Skeletal muscle cell (primary cell): ENCODE measurements around the gene OSBPL1A.

Source experiments
- DNase-seq: peaks from one replicate; pipeline ENCODE4 v3.0.0-alpha.2; 2010; ENCODE audit warnings: low read depth
- H3K4me3 ChIP-seq: 2 replicates; pipeline ENCODE4 v1.5.1; 2011; ENCODE audit warnings: low read depth, mild to moderate bottlenecking, control low read depth, low read length, moderate library complexity

Gene OSBPL1A

GRCh38 chr18:24199372-24199962, 198.2 kb downstream of the OSBPL1A start:
- H3K4me3 ChIP-seq: no peak overlapping the region
- DNase-seq: no peak

- no peak for DNase-seq
- no peak overlapping the region for H3K4me3 ChIP-seq
Observed at GRCh38 chr18:24198461-24198860, 199.2 kb downstream of the OSBPL1A start.

GRCh38 chr18:24197412-24197811, 200.2 kb downstream of the OSBPL1A start:
- no peak for DNase-seq
- H3K4me3 ChIP-seq: no peak overlapping the region

- no peak overlapping the region for H3K4me3 ChIP-seq
- DNase-seq: no peak
Observed at GRCh38 chr18:24196764-24197163, 200.9 kb downstream of the OSBPL1A start.

- no peak for DNase-seq
- no peak overlapping the region for H3K4me3 ChIP-seq
Observed at GRCh38 chr18:24195296-24196053, 202.1 kb downstream of the OSBPL1A start.

GRCh38 chr18:24190590-24190989, 207.0 kb downstream of the OSBPL1A start:
- DNase-seq: no peak

GRCh38 chr18:24189664-24190346, 207.8 kb downstream of the OSBPL1A start:
- H3K4me3 ChIP-seq: no peak overlapping the region
- no peak for DNase-seq

More at GRCh38 chr18:24190590-24190989, 207.0 kb downstream of the OSBPL1A start:
- H3K4me3 ChIP-seq: no peak overlapping the region

GRCh38 chr18:24189007-24189528, 208.6 kb downstream of the OSBPL1A start:
- no peak overlapping the region for H3K4me3 ChIP-seq
- no peak for DNase-seq

- DNase-seq: no peak
Observed at GRCh38 chr18:24188120-24188519, 209.5 kb downstream of the OSBPL1A start.

GRCh38 chr18:24187689-24188088, 209.9 kb downstream of the OSBPL1A start:
- no peak for DNase-seq
- H3K4me3 ChIP-seq: no peak overlapping the region

More at GRCh38 chr18:24188120-24188519, 209.5 kb downstream of the OSBPL1A start:
- H3K4me3 ChIP-seq: no peak overlapping the region

- no peak for DNase-seq
Observed at GRCh38 chr18:24187049-24187448, 210.6 kb downstream of the OSBPL1A start.

GRCh38 chr18:24185805-24186204, 211.8 kb downstream of the OSBPL1A start:
- DNase-seq: no peak
- no peak overlapping the region for H3K4me3 ChIP-seq

More at GRCh38 chr18:24187049-24187448, 210.6 kb downstream of the OSBPL1A start:
- H3K4me3 ChIP-seq: no peak overlapping the region

- H3K4me3 ChIP-seq: no peak overlapping the region
- DNase-seq: no peak
Observed at GRCh38 chr18:24181806-24182205, 215.8 kb downstream of the OSBPL1A start.

GRCh38 chr18:24180048-24180447, 217.6 kb downstream of the OSBPL1A start:
- DNase-seq: no peak
- H3K4me3 ChIP-seq: no peak overlapping the region

GRCh38 chr18:24177499-24178133, 220.0 kb downstream of the OSBPL1A start:
- no peak for DNase-seq
- no peak overlapping the region for H3K4me3 ChIP-seq

GRCh38 chr18:24176727-24177416, 220.8 kb downstream of the OSBPL1A start:
- H3K4me3 ChIP-seq: no peak overlapping the region
- DNase-seq: no peak

- H3K4me3 ChIP-seq: no peak overlapping the region
- DNase-seq: no peak
Observed at GRCh38 chr18:24173997-24174396, 223.6 kb downstream of the OSBPL1A start.

- no peak for DNase-seq
- H3K4me3 ChIP-seq: no peak overlapping the region
Observed at GRCh38 chr18:24170360-24170759, 227.3 kb downstream of the OSBPL1A start.

- H3K4me3 ChIP-seq: no peak overlapping the region
- no peak for DNase-seq
Observed at GRCh38 chr18:24168496-24168895, 229.1 kb downstream of the OSBPL1A start.
